NT2/D1 (cell line): ENCODE data around the gene CEACAM21.

ENCODE experiments used
- SUZ12 ChIP-seq: IDR thresholded peaks from 2 replicates; pipeline ENCODE4 v1.6.1; 2011; ENCODE audit not compliant: insufficient read length, insufficient read depth; ENCODE audit errors: extremely low read depth
- YY1 ChIP-seq: IDR thresholded peaks from 2 replicates; pipeline ENCODE4 v1.6.1; 2011; ENCODE audit not compliant: insufficient read length, insufficient read depth
- ZNF274 ChIP-seq: IDR thresholded peaks from 2 replicates; pipeline ENCODE4 v1.6.1; 2011; ENCODE audit warnings: mild to moderate bottlenecking, low read depth, low read length

DNA sequence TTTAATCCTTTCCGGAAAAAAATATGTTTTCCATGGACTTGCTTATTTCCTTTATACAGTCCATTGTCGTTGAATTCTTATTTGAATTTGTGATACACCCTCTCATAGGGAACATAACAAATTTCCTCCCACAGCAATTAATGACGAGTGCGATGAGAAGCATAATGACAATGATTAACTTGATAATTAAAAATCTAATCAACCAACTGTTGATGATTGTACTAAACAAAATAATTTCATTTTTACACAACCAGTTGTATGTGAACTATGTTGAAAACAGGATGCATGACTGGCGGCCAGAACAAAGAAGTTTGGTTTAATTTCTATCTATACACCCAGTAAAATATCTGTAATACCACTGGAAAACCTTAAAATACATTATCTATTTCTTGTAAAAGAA lies 26.1 kb upstream of the CEACAM21 start:
- no peak for TF ChIP-seq SUZ12
- no peak for TF ChIP-seq YY1
- TF ChIP-seq ZNF274: no peak
